Measurements from ENCODE around the gene PARD6G.
"Not testable (repeated sequence)": the region's sequence is repeated elsewhere in the genome, so short reads cannot be mapped to it uniquely, and the experiment has no call there.

The PARD6G gene, protein sequence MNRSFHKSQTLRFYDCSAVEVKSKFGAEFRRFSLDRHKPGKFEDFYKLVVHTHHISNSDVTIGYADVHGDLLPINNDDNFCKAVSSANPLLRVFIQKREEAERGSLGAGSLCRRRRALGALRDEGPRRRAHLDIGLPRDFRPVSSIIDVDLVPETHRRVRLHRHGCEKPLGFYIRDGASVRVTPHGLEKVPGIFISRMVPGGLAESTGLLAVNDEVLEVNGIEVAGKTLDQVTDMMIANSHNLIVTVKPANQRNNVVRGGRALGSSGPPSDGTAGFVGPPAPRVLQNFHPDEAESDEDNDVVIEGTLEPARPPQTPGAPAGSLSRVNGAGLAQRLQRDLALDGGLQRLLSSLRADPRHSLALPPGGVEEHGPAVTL

GRCh38 chr18:80247393-80247841, at the start of gene PARD6G:
Gene PARD6G (minus strand): TSS chr18:80247514. CDS start chr18:80247348, 166 bp downstream.
- Histone ChIP-seq H4K20me1 (peaks cover 0 to 10% (median 0%) of the 10 kb centered on the region in 11 experiments; a peak in 7 of 22 replicates), H3K9me3 (replicated peaks in 1 of 11) (no peaks in the 10 kb centered on the region), H3K4me1 (peaks cover 0 to 17% (median 9%) of the 10 kb centered on the region in 10 experiments; a peak in 13 of 20 replicates), H3K27me3 (peaks cover 18 to 40% (median 31%) of the 10 kb centered on the region in 11 experiments), H3K4me2 (peak within 1 kb of the TSS; percentile 80 to 99 (median 96)), H3K4me3 (peak within 1 kb of the TSS; percentile 66 to 82 (median 72)), H3K27ac (peak within 1 kb of the TSS in 10 of 11 experiments; percentile 19 to 66 (median 54); a peak in 17 of 22 replicates), H3K9ac (peak within 1 kb of the TSS; percentile 67 to 83 (median 78)), H3K36me3 (no peaks in the 10 kb centered on the region)
- TF ChIP-seq Cebpa-rat (IDR thresholded peaks at IDR 0.05): no peak

DNA sequence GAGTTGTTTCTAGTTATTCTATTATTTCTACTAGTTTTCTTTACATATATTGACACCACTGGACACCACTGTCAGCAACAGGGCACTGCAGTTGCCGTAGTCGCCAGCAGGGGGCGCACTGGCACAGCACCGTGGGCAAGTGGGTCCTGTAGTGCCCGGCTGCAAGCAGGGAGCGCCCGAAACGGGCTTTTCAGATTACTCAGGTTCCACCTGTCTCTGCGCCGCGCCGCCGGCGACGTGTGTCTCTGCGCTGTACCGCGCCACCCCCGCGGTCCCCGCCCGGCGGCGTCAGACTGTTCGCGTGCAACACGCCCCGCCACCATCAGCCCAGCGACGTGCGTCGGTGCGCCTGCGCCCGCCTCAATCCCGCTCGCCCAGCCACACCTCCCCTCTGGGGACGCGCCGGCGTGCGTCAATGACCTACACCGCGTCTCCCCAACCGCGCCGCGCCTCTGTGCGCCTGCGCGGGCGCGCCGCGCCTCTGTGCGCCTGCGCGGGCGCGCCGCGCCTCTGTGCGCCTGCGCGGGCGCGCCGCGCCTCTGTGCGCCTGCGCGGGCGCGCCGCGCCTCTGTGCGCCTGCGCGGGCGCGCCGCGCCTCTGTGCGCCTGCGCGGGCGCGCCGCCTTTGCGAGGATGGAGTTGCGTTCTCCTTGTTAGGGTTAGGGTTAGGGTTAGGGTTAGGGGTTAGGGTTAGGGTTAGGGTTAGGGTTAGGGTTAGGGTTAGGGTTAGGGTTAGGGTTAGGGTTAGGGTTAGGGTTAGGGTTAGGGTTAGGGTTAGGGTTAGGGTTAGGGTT, 15.1 kb upstream of the PARD6G start:
- not testable (repeated sequence) for H3K27me3 ChIP-seq; H3K4me2 ChIP-seq; H3K4me1 ChIP-seq; H3K36me3 ChIP-seq; H3K27ac ChIP-seq; H4K20me1 ChIP-seq; H3K4me3 ChIP-seq; H3K9ac ChIP-seq; H3K9me3 ChIP-seq (replicated peaks in 1 of 11)

- Histone ChIP-seq H3K9me3 (replicated peaks in 1 of 11) (peaks cover 0 to 14% (median 9%) of the 10 kb centered on the region in 11 experiments; a peak in 16 of 22 replicates), H3K4me3 (no peak overlapping the region)
These were observed 12.3 kb upstream of the PARD6G start for GRCh38 chr18:80259610-80260009.

GRCh38 chr18:80258640-80259039, 11.3 kb upstream of the PARD6G start:
- no peak overlapping the region for H3K9ac ChIP-seq
- H3K27me3 ChIP-seq: no peaks in the 10 kb centered on the region
- H3K4me1 ChIP-seq: 0 out of 20 replicates have a peak, but pooled peaks cover 0 to 5% (median 0%) of the 10 kb centered on the region in 10 experiments
- no peak overlapping the region for H3K4me3 ChIP-seq
- no peak overlapping the region for H3K27ac ChIP-seq
- peaks cover 0 to 23% (median 12%) of the 10 kb centered on the region in 11 experiments; a peak in 16 of 22 replicates for H3K9me3 ChIP-seq (replicated peaks in 1 of 11)
- H3K4me2 ChIP-seq: no peak overlapping the region
- no peak for TF ChIP-seq Cebpa-rat (IDR thresholded peaks at IDR 0.05)
- no peaks in the 10 kb centered on the region for H4K20me1 ChIP-seq
- H3K36me3 ChIP-seq: no peaks in the 10 kb centered on the region

More at GRCh38 chr18:80259610-80260009, 12.3 kb upstream of the PARD6G start:
- Histone ChIP-seq H3K36me3 (no peaks in the 10 kb centered on the region), H4K20me1 (no peaks in the 10 kb centered on the region), H3K9ac (no peak overlapping the region), H3K27ac (no peak overlapping the region), H3K27me3 (no peaks in the 10 kb centered on the region), H3K4me1 (0 out of 20 replicates have a peak, but pooled peaks cover 0 to 5% (median 0%) of the 10 kb centered on the region in 10 experiments), H3K4me2 (no peak overlapping the region)
- no peak for TF ChIP-seq Cebpa-rat (IDR thresholded peaks at IDR 0.05)

DNA sequence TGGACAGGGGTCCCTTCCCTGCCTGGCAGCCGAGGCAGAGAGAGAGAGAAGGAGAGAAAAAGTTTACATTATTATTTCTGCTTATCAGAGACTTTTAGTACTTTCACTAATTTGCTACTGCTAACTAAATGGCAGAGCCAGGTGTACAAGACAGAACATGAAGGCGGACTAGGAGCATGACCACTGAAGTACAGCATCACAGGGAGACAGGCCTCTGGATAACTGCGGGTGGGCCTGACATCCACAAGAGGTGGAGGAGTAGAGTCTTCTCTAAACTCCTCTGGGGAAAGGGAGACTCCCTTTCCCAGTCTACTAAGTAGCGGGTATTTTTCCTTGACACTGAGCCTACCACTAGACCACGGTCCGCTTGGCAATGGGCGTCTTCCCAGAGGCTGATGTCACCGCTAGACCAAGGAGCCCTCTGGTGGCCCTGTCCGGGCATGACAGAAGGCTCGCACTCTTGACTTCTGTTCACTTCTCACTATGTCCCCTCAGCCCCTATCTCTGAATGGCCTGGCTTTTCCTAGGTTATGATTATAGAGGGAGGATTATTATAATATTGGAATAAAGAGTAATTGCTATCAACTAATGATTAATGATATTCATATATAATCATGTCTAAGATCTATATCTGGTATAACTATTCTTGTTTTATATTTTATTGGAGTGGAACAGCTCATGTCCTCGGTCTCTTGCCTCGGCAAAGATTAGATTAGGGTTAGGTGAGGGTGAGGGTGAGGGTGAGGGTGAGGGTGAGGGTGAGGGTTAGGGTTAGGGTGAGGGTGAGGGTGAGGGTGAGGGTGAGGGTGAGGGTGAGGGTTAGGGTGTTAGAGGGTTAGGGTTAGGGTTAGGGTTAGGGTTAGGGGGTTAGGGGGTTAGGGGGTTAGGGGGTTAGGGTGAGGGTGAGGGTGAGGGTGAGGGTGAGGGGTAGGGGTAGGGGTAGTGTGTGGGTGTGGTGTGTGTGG, 10.5 kb upstream of the PARD6G start:
- peaks cover 0 to 20% (median 10%) of the 10 kb centered on the region in 11 experiments; a peak in 16 of 22 replicates for H3K9me3 ChIP-seq (replicated peaks in 1 of 11)
- H3K27ac ChIP-seq, H3K27me3 ChIP-seq, H3K4me2 ChIP-seq, H3K36me3 ChIP-seq, H4K20me1 ChIP-seq, H3K4me3 ChIP-seq, H3K9ac ChIP-seq, H3K4me1 ChIP-seq: not testable (repeated sequence)

DNA sequence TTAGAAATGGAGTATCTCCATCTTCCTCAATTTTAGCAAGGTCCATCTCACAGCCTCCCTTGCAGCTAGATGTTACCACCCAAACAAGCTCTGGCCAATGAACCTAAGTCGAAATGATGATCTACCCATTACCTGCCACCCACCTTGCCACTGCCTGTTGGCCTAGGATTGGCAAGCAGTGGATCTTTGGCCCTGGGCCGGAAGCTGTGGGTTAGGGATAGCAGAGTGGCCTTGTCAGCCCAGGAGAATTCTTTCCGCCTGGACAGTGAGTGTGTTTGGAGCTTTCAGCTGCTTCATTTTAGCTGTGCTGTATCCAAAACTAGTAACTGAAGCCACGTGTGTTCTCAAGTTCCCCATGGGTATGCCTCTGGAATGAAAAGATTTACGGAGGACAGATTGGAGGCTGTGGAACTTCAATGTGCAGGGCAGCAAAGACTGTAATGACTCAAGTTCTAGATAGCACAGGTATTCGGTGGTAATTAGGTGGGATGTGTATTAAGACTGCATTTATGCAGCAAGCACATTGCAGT, 7.7 kb upstream of the PARD6G start:
- H3K27ac ChIP-seq: no peak overlapping the region
- TF ChIP-seq Cebpa-rat (IDR thresholded peaks at IDR 0.05): no peak

GRCh38 chr18:80253871-80254492, 6.7 kb upstream of the PARD6G start:
- Histone ChIP-seq H3K9ac (no peak overlapping the region), H3K9me3 (replicated peaks in 1 of 11) (peaks cover 0 to 15% (median 5%) of the 10 kb centered on the region in 11 experiments; a peak in 12 of 22 replicates), H4K20me1 (no peaks in the 10 kb centered on the region), H3K4me3 (no peak overlapping the region), H3K27me3 (no peaks in the 10 kb centered on the region), H3K4me2 (no peak overlapping the region), H3K27ac (no peak overlapping the region), H3K4me1 (peaks cover 0 to 7% (median 6%) of the 10 kb centered on the region in 10 experiments; a peak in 9 of 20 replicates), H3K36me3 (no peaks in the 10 kb centered on the region)
- no peak for TF ChIP-seq Cebpa-rat (IDR thresholded peaks at IDR 0.05)

More for the DNA sequence above, 7.7 kb upstream of the PARD6G start:
- Histone ChIP-seq H3K4me3 (no peak overlapping the region), H3K9ac (no peak overlapping the region), H3K4me1 (no peaks in the 10 kb centered on the region), H3K4me2 (no peak overlapping the region), H4K20me1 (no peaks in the 10 kb centered on the region), H3K9me3 (replicated peaks in 1 of 11) (peaks cover 0 to 15% (median 5%) of the 10 kb centered on the region in 11 experiments; a peak in 13 of 22 replicates), H3K27me3 (no peaks in the 10 kb centered on the region), H3K36me3 (no peaks in the 10 kb centered on the region)

GRCh38 chr18:80253236-80253635, 5.9 kb upstream of the PARD6G start:
- Histone ChIP-seq H3K9me3 (replicated peaks in 1 of 11) (peaks cover 0 to 15% (median 5%) of the 10 kb centered on the region in 11 experiments; a peak in 12 of 22 replicates), H3K36me3 (no peaks in the 10 kb centered on the region), H3K27ac (no peak overlapping the region), H3K4me2 (no peak overlapping the region), H3K9ac (no peak overlapping the region), H3K27me3 (peaks cover 0 to 6% (median under 1%) of the 10 kb centered on the region in 11 experiments; a peak in 7 of 22 replicates), H3K4me3 (no peak overlapping the region), H3K4me1 (peaks cover 0 to 7% (median 6%) of the 10 kb centered on the region in 10 experiments; a peak in 9 of 20 replicates), H4K20me1 (no peaks in the 10 kb centered on the region)
- no peak for TF ChIP-seq Cebpa-rat (IDR thresholded peaks at IDR 0.05)

Data from BLaER1 treated with 17β-estradiol and CSF1 and Interleukin-3, amounts not matched to agents 10 nM and 100 nM (cell line).